ENCODE results near the gene PRR30. TPM values are rescaled to one million over a fixed set of nuclear protein-coding genes. Genes with fewer than 3 reads are reported as not detected.

The PRR30 gene
- total RNA-seq, 1 donor from 2014 or later: not detected

GRCh38 chr2:27149570-27150405 is 10.6 kb upstream of the PRR30 start:
- no peak for DNase-seq (ENCODE audit: low spot score)
- H3K4me3 Mint-ChIP-seq (ENCODE audit: low read depth): no peak overlapping the region
- peaks cover 6% of the 10 kb centered on the region for H3K4me1 Mint-ChIP-seq (ENCODE audit: low read depth)
- no peak overlapping the region for H3K27ac Mint-ChIP-seq
- intact Hi-C loops (cut with micrococcal nuclease): no loop called here
- peaks cover 6% of the 10 kb centered on the region for H3K27me3 Mint-ChIP-seq (ENCODE audit: low read depth)
- H3K36me3 Mint-ChIP-seq (ENCODE audit: low read depth): no peaks in the 10 kb centered on the region
- no peaks in the 10 kb centered on the region for H3K9me3 Mint-ChIP-seq

GRCh38 chr2:27148801-27149439 is 9.7 kb upstream of the PRR30 start, which contains the start of gene TCF23:
Gene TCF23 (plus strand): TSS chr2:27149004. CDS start chr2:27149134, 130 bp downstream.
- no peak within 1 kb of the TSS for H3K27ac Mint-ChIP-seq

GRCh38 chr2:27147935-27148334 is 8.7 kb upstream of the PRR30 start:
- Mint-ChIP-seq H3K36me3 (ENCODE audit: low read depth) (no peaks in the 10 kb centered on the region), H3K27ac (no peak overlapping the region), H3K4me1 (ENCODE audit: low read depth) (peaks cover 6% of the 10 kb centered on the region), H3K9me3 (no peaks in the 10 kb centered on the region), H3K4me3 (ENCODE audit: low read depth) (no peak overlapping the region), H3K27me3 (ENCODE audit: low read depth) (peaks cover 17% of the 10 kb centered on the region)
- intact Hi-C loops (cut with micrococcal nuclease): no loop called here
- no peak for DNase-seq (ENCODE audit: low spot score)

More at GRCh38 chr2:27148801-27149439, 9.7 kb upstream of the PRR30 start, which contains the start of gene TCF23:
- intact Hi-C loops (cut with micrococcal nuclease): no loop called here
- no peak within 1 kb of the TSS for H3K4me3 Mint-ChIP-seq (ENCODE audit: low read depth)
- H3K9me3 Mint-ChIP-seq: no peaks in the 10 kb centered on the region
- peaks cover 11% of the 10 kb centered on the region for H3K27me3 Mint-ChIP-seq (ENCODE audit: low read depth)
- no peak for DNase-seq (ENCODE audit: low spot score)
- H3K36me3 Mint-ChIP-seq (ENCODE audit: low read depth): no peaks in the 10 kb centered on the region
- peaks cover 6% of the 10 kb centered on the region for H3K4me1 Mint-ChIP-seq (ENCODE audit: low read depth)

- Mint-ChIP-seq H3K27ac (no peak overlapping the region), H3K4me1 (ENCODE audit: low read depth) (no peaks in the 10 kb centered on the region), H3K27me3 (ENCODE audit: low read depth) (peaks cover 20% of the 10 kb centered on the region)
These were observed 6.5 kb upstream of the PRR30 start for GRCh38 chr2:27145682-27146081.

GRCh38 chr2:27143285-27143684 is 4.1 kb upstream of the PRR30 start:
- no peaks in the 10 kb centered on the region for H3K9me3 Mint-ChIP-seq
- no peak overlapping the region for H3K4me3 Mint-ChIP-seq (ENCODE audit: low read depth)
- no peak overlapping the region for H3K27ac Mint-ChIP-seq
- intact Hi-C loops (cut with micrococcal nuclease): no loop called here
- no peak for DNase-seq (ENCODE audit: low spot score)
- no peaks in the 10 kb centered on the region for H3K4me1 Mint-ChIP-seq (ENCODE audit: low read depth)
- no peaks in the 10 kb centered on the region for H3K36me3 Mint-ChIP-seq (ENCODE audit: low read depth)
- H3K27me3 Mint-ChIP-seq (ENCODE audit: low read depth): peaks cover 18% of the 10 kb centered on the region

More at GRCh38 chr2:27145682-27146081, 6.5 kb upstream of the PRR30 start:
- DNase-seq (ENCODE audit: low spot score): no peak
- intact Hi-C loops (cut with micrococcal nuclease): no loop called here
- Mint-ChIP-seq H3K36me3 (ENCODE audit: low read depth) (no peaks in the 10 kb centered on the region), H3K9me3 (no peaks in the 10 kb centered on the region), H3K4me3 (ENCODE audit: low read depth) (no peak overlapping the region)

- Mint-ChIP-seq H3K27me3 (ENCODE audit: low read depth) (peaks cover 7% of the 10 kb centered on the region), H3K27ac (no peak overlapping the region), H3K36me3 (ENCODE audit: low read depth) (peaks cover 9% of the 10 kb centered on the region), H3K4me1 (ENCODE audit: low read depth) (peaks cover 6% of the 10 kb centered on the region), H3K4me3 (ENCODE audit: low read depth) (no peak overlapping the region), H3K9me3 (no peaks in the 10 kb centered on the region)
- no peak for DNase-seq (ENCODE audit: low spot score)
- intact Hi-C loops (cut with micrococcal nuclease): no loop called here
These were observed 1.1 kb downstream of the PRR30 start for GRCh38 chr2:27138111-27138510.

GRCh38 chr2:27137322-27137935 is 1.8 kb downstream of the PRR30 start:
- peaks cover 2% of the 10 kb centered on the region for H3K27me3 Mint-ChIP-seq (ENCODE audit: low read depth)
- intact Hi-C loops (cut with micrococcal nuclease): no loop called here
- H3K36me3 Mint-ChIP-seq (ENCODE audit: low read depth): peaks cover 15% of the 10 kb centered on the region
- H3K4me3 Mint-ChIP-seq (ENCODE audit: low read depth): no peak overlapping the region
- DNase-seq (ENCODE audit: low spot score): no peak
- H3K27ac Mint-ChIP-seq: no peak overlapping the region
- H3K9me3 Mint-ChIP-seq: no peaks in the 10 kb centered on the region
- H3K4me1 Mint-ChIP-seq (ENCODE audit: low read depth): peaks cover 10% of the 10 kb centered on the region

- Mint-ChIP-seq H3K4me1 (ENCODE audit: low read depth) (peaks cover 10% of the 10 kb centered on the region), H3K27ac (no peak overlapping the region), H3K9me3 (no peaks in the 10 kb centered on the region), H3K27me3 (ENCODE audit: low read depth) (peaks cover 2% of the 10 kb centered on the region), H3K36me3 (ENCODE audit: low read depth) (peaks cover 21% of the 10 kb centered on the region), H3K4me3 (ENCODE audit: low read depth) (no peak overlapping the region)
- intact Hi-C loops (cut with micrococcal nuclease): no loop called here
- DNase-seq (ENCODE audit: low spot score): no peak
These were observed 2.5 kb downstream of the PRR30 start for GRCh38 chr2:27136751-27137150.

- H3K9me3 Mint-ChIP-seq: no peaks in the 10 kb centered on the region
- peaks cover 31% of the 10 kb centered on the region for H3K36me3 Mint-ChIP-seq (ENCODE audit: low read depth)
- no peak for DNase-seq (ENCODE audit: low spot score)
- peak overlapping the region; percentile 95 for H3K27ac Mint-ChIP-seq
- intact Hi-C loops (cut with micrococcal nuclease): loop anchor here (2.0 kb wide), 1 partner anchor 49 kb away; the partner anchor contains the start of gene KHK
- peaks cover 10% of the 10 kb centered on the region for H3K4me1 Mint-ChIP-seq (ENCODE audit: low read depth)
- peaks cover 2% of the 10 kb centered on the region for H3K27me3 Mint-ChIP-seq (ENCODE audit: low read depth)
- H3K4me3 Mint-ChIP-seq (ENCODE audit: low read depth): peak overlapping the region; percentile 96
These were observed 3.7 kb downstream of the PRR30 start for GRCh38 chr2:27135478-27135955.

GRCh38 chr2:27134781-27135477 is 4.3 kb downstream of the PRR30 start:
- H3K27ac Mint-ChIP-seq: peak overlapping the region; percentile 95
- peaks cover 10% of the 10 kb centered on the region for H3K4me1 Mint-ChIP-seq (ENCODE audit: low read depth)
- DNase-seq (ENCODE audit: low spot score): no peak
- H3K4me3 Mint-ChIP-seq (ENCODE audit: low read depth): peak overlapping the region; percentile 96
- intact Hi-C loops (cut with micrococcal nuclease): loop anchor here (1.0 to 2.0 kb wide), 3 partner anchors 12 to 77 kb away; partner anchors contain the start of genes ABHD1, ATRAID, KHK and SLC5A6
- H3K27me3 Mint-ChIP-seq (ENCODE audit: low read depth): peaks cover 2% of the 10 kb centered on the region
- H3K9me3 Mint-ChIP-seq: no peaks in the 10 kb centered on the region
- H3K36me3 Mint-ChIP-seq (ENCODE audit: low read depth): peaks cover 37% of the 10 kb centered on the region

- H3K36me3 Mint-ChIP-seq (ENCODE audit: low read depth): peaks cover 45% of the 10 kb centered on the region
- peak within 1 kb of the TSS; percentile 95 for H3K27ac Mint-ChIP-seq
- intact Hi-C loops (cut with micrococcal nuclease): loop anchor here (1.0 to 2.0 kb wide), 3 partner anchors 11 to 78 kb away; partner anchors contain the start of genes ABHD1, ATRAID, KHK and SLC5A6
- DNase-seq (ENCODE audit: low spot score): peak; percentile 98
- H3K27me3 Mint-ChIP-seq (ENCODE audit: low read depth): peaks cover 2% of the 10 kb centered on the region
- H3K4me3 Mint-ChIP-seq (ENCODE audit: low read depth): peak within 1 kb of the TSS; percentile 96
- H3K4me1 Mint-ChIP-seq (ENCODE audit: low read depth): peaks cover 10% of the 10 kb centered on the region
- H3K9me3 Mint-ChIP-seq: no peaks in the 10 kb centered on the region
These were observed 5.1 kb downstream of the PRR30 start, which contains the start of gene PREB for GRCh38 chr2:27133905-27134780. Gene PREB (minus strand): TSS chr2:27134636. CDS start chr2:27134421, 215 bp downstream.
